SK-N-SH treated with all-trans-retinoic acid at 6 μM for 48 hours (cell line): ENCODE measurements around the gene KPNA6.
A peak's percentile ranks its signal among the peaks of the same experiment; 100 is the strongest.

Experiments
- ATAC-seq: fragments of 200-7000 bp; cut with Tn5 transposase; 3 replicates; pipeline ENCODE4 v1.9.1; 2020; ENCODE audit warnings: mild to moderate bottlenecking, moderate library complexity
- ARNTL ChIP-seq: fragments of 450-650 bp; formaldehyde crosslinking; IDR thresholded peaks from 2 replicates; pipeline ENCODE4 v1.5.0; 2020; ENCODE audit warnings: low read depth, mild to moderate bottlenecking, moderate library complexity, borderline replicate concordance
- BACH2 ChIP-seq: fragments of 250-450 bp; sonication (Bioruptor Pico); IDR thresholded peaks from 2 replicates; pipeline ENCODE4 v1.9.0; 2021; ENCODE audit warnings: mild to moderate bottlenecking, borderline replicate concordance
- ESRRG ChIP-seq: fragments of 250-450 bp; sonication (Bioruptor Pico); IDR thresholded peaks from 2 replicates; pipeline ENCODE4 v1.6.1; 2021; ENCODE audit warnings: mild to moderate bottlenecking
- GLIS3 ChIP-seq: fragments of 250-450 bp; sonication (Bioruptor Pico); IDR thresholded peaks from 2 replicates; pipeline ENCODE4 v1.5.0; 2020; ENCODE audit warnings: mild to moderate bottlenecking, moderate library complexity
- ISL1 ChIP-seq: fragments of 250-450 bp; sonication (Bioruptor Pico); IDR thresholded peaks from 2 replicates; pipeline ENCODE4 v2.1.2; 2022; ENCODE audit warnings: mild to moderate bottlenecking, moderate library complexity
- OSR1 ChIP-seq: fragments of 250-450 bp; sonication (Bioruptor Pico); IDR thresholded peaks from 2 replicates; pipeline ENCODE4 v1.8.0; 2022; ENCODE audit warnings: moderate library complexity, mild to moderate bottlenecking, inconsistent platforms
- PPARA ChIP-seq: fragments of 250-450 bp; sonication (Bioruptor Pico); IDR thresholded peaks from 2 replicates; pipeline ENCODE4 v1.5.0; 2020; ENCODE audit warnings: mild to moderate bottlenecking, borderline replicate concordance
- RARB ChIP-seq: fragments of 250-450 bp; sonication (Bioruptor Pico); IDR thresholded peaks from 2 replicates; pipeline ENCODE4 v1.8.0; 2021; ENCODE audit warnings: mild to moderate bottlenecking, moderate library complexity
- SNAI2 ChIP-seq: fragments of 250-450 bp; sonication (Bioruptor Pico); IDR thresholded peaks from 2 replicates; pipeline ENCODE4 v1.5.0; 2020; ENCODE audit warnings: mild to moderate bottlenecking, moderate library complexity
- TCF4 ChIP-seq: fragments of 250-450 bp; sonication (Bioruptor Pico); IDR thresholded peaks from 2 replicates; pipeline ENCODE4 v1.8.0; 2021; ENCODE audit warnings: mild to moderate bottlenecking, moderate library complexity, borderline replicate concordance
- TOX ChIP-seq: fragments of 250-450 bp; sonication (Bioruptor Pico); IDR thresholded peaks from 2 replicates; pipeline ENCODE4 v1.8.0; 2021; ENCODE audit warnings: mild to moderate bottlenecking, moderate library complexity, borderline replicate concordance
- ZC3H10 ChIP-seq: fragments of 250-450 bp; sonication (Bioruptor Pico); IDR thresholded peaks from 2 replicates; pipeline ENCODE4 v1.5.1; 2021; ENCODE audit warnings: mild to moderate bottlenecking, moderate library complexity
- ZFP3 ChIP-seq: fragments of 250-450 bp; sonication (Bioruptor Pico); IDR thresholded peaks from 2 replicates; pipeline ENCODE4 v1.5.0; 2020; ENCODE audit warnings: mild to moderate bottlenecking, moderate library complexity
- ZFP30 ChIP-seq: fragments of 450-650 bp; formaldehyde crosslinking; IDR thresholded peaks from 2 replicates; pipeline ENCODE4 v1.5.0; 2022; ENCODE audit warnings: mild to moderate bottlenecking, moderate library complexity
- ZNF565 ChIP-seq: fragments of 450-650 bp; formaldehyde crosslinking; conservative IDR thresholded peaks from 2 replicates; pipeline ENCODE4 v1.5.0; 2020; ENCODE audit warnings: low read depth, mild to moderate bottlenecking, moderate library complexity
- ZNF70 ChIP-seq: fragments of 450-650 bp; formaldehyde crosslinking; IDR thresholded peaks from 2 replicates; pipeline ENCODE4 v1.5.0; 2020; ENCODE audit warnings: mild to moderate bottlenecking, moderate library complexity
- TF ChIP-seq, protein P1 (sequence below): fragments of 250-450 bp; sonication (Bioruptor Pico); IDR thresholded peaks from 2 replicates; pipeline ENCODE4 v1.8.0; 2020; ENCODE audit warnings: mild to moderate bottlenecking, moderate library complexity, borderline replicate concordance
- TF ChIP-seq, protein P2 (sequence below): fragments of 250-450 bp; sonication (Bioruptor Pico); IDR thresholded peaks from 2 replicates; pipeline ENCODE4 v1.5.1; 2020; ENCODE audit warnings: low read depth, mild to moderate bottlenecking, moderate library complexity
- TF ChIP-seq, protein P3 (sequence below): fragments of 250-450 bp; sonication (Bioruptor Pico); IDR thresholded peaks from 2 replicates; pipeline ENCODE4 v1.5.0; 2020; ENCODE audit warnings: mild to moderate bottlenecking, moderate library complexity
- TF ChIP-seq, protein P4 (sequence below): fragments of 250-450 bp; sonication (Bioruptor Pico); IDR thresholded peaks from 2 replicates; pipeline ENCODE4 v1.5.1; 2021; ENCODE audit warnings: mild to moderate bottlenecking, moderate library complexity

The KPNA6 gene

DNA sequence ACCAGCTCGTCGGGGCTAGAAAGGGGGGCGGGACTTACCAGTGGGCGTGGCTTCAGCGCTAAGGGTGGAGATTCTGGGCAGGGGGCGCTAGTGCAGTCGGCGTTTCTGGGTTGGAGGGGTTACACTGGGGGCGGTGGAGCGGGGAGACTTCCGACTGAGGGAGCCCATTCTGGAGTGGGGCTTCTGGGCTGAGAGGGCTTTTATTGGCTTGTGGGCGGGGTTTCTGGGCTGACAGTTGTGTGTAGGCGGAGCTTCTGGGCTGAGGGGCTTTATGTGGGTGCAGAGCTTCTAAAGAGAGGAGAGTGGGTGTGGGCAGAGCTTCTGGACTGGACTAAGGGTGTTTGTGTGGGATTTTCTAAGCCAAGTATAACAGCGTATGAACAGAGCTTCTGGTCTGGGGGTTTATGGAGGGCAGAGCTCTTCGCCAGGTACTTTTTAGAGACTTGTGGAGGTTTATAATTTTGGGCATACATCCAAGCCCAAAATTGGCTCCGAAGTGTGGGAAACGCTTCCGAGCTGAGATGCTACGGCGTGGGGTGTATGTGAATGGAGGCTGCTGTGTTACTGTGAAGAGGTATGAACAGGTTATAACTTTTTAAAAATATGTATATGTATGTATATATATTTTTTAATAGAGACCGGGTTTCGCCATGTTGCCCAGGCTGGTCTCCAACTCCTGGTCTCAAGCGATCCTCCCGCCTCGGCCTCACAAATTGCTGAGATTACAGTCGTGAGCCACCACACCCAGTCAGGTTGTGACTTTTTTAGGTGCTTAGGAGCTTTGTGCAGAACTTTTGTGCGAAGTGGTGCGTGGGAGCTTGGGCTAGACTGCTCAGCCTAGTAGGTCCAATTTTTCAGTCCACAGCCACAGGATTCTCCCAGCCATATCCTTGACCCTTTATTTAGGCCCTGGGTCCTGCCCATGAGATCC is 34.3 kb upstream of the KPNA6 start:
- TF ChIP-seq, protein P1, sequence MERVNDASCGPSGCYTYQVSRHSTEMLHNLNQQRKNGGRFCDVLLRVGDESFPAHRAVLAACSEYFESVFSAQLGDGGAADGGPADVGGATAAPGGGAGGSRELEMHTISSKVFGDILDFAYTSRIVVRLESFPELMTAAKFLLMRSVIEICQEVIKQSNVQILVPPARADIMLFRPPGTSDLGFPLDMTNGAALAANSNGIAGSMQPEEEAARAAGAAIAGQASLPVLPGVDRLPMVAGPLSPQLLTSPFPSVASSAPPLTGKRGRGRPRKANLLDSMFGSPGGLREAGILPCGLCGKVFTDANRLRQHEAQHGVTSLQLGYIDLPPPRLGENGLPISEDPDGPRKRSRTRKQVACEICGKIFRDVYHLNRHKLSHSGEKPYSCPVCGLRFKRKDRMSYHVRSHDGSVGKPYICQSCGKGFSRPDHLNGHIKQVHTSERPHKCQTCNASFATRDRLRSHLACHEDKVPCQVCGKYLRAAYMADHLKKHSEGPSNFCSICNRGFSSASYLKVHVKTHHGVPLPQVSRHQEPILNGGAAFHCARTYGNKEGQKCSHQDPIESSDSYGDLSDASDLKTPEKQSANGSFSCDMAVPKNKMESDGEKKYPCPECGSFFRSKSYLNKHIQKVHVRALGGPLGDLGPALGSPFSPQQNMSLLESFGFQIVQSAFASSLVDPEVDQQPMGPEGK (CRISPR knock-in tag): peak; percentile 78; the same call in 1 of the 2 replicates
- TF ChIP-seq TOX (CRISPR knock-in tag): no peak
- ATAC-seq: peak; percentile 38

DNA sequence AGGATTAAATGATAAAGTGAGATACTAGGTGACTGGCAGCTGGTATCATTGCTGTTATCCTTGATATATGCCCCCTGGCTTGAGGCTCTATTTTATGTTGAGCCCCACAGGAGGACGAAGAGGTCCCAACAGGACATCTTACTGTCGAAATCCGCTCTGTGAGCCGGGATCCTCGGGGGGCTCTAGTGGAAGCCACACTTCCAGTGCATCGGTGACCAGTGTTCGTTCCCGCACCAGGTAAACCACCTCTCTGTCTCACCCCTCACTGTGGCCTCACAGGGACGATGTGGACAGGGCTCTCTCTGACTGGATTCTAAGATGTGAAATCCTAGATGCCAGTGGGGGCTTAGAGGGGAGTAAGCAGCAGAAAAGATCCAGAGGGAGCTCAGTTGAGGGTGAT is 33.0 kb upstream of the KPNA6 start:
- no peak for TF ChIP-seq ARNTL (CRISPR knock-in tag)
- no peak for TF ChIP-seq OSR1 (CRISPR knock-in tag)
- TF ChIP-seq ISL1 (CRISPR knock-in tag): no peak
- TF ChIP-seq, protein P2, sequence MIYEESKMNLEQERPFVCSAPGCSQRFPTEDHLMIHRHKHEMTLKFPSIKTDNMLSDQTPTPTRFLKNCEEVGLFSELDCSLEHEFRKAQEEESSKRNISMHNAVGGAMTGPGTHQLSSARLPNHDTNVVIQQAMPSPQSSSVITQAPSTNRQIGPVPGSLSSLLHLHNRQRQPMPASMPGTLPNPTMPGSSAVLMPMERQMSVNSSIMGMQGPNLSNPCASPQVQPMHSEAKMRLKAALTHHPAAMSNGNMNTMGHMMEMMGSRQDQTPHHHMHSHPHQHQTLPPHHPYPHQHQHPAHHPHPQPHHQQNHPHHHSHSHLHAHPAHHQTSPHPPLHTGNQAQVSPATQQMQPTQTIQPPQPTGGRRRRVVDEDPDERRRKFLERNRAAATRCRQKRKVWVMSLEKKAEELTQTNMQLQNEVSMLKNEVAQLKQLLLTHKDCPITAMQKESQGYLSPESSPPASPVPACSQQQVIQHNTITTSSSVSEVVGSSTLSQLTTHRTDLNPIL (CRISPR knock-in tag): no peak
- TF ChIP-seq TOX (CRISPR knock-in tag): no peak
- TF ChIP-seq GLIS3 (CRISPR knock-in tag): no peak
- TF ChIP-seq BACH2 (CRISPR knock-in tag): no peak
- TF ChIP-seq ZFP3 (CRISPR knock-in tag): no peak
- TF ChIP-seq ZC3H10 (CRISPR knock-in tag): no peak
- TF ChIP-seq RARB (CRISPR knock-in tag): no peak
- TF ChIP-seq TCF4 (CRISPR knock-in tag): no peak
- TF ChIP-seq ESRRG (CRISPR knock-in tag): no peak
- TF ChIP-seq PPARA: no peak
- TF ChIP-seq, protein P3, sequence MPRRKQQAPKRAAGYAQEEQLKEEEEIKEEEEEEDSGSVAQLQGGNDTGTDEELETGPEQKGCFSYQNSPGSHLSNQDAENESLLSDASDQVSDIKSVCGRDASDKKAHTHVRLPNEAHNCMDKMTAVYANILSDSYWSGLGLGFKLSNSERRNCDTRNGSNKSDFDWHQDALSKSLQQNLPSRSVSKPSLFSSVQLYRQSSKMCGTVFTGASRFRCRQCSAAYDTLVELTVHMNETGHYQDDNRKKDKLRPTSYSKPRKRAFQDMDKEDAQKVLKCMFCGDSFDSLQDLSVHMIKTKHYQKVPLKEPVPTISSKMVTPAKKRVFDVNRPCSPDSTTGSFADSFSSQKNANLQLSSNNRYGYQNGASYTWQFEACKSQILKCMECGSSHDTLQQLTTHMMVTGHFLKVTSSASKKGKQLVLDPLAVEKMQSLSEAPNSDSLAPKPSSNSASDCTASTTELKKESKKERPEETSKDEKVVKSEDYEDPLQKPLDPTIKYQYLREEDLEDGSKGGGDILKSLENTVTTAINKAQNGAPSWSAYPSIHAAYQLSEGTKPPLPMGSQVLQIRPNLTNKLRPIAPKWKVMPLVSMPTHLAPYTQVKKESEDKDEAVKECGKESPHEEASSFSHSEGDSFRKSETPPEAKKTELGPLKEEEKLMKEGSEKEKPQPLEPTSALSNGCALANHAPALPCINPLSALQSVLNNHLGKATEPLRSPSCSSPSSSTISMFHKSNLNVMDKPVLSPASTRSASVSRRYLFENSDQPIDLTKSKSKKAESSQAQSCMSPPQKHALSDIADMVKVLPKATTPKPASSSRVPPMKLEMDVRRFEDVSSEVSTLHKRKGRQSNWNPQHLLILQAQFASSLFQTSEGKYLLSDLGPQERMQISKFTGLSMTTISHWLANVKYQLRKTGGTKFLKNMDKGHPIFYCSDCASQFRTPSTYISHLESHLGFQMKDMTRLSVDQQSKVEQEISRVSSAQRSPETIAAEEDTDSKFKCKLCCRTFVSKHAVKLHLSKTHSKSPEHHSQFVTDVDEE (CRISPR knock-in tag): no peak
- no peak for ATAC-seq

DNA sequence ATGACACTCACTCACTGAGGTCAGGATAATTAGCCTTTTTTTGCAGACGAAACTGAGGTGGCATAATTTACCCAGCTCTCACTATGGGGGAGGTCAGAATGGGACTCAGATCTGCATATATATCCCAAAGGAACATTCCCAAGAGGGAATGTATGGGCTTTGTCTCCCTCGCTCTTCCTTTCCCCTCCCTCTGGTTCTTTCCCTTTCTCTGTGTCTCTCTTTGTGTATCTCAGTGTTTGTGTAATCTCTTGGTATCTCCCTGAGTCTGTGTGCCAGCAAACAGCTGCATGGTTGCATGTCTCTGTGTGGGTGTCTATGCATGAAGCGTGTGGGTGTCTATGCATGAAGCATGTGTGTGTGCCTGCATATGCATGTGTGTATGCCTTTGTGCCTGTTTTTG is 30.4 kb upstream of the KPNA6 start:
- no peak for TF ChIP-seq PPARA
- TF ChIP-seq, protein P2 (CRISPR knock-in tag): no peak
- ATAC-seq: no peak

DNA sequence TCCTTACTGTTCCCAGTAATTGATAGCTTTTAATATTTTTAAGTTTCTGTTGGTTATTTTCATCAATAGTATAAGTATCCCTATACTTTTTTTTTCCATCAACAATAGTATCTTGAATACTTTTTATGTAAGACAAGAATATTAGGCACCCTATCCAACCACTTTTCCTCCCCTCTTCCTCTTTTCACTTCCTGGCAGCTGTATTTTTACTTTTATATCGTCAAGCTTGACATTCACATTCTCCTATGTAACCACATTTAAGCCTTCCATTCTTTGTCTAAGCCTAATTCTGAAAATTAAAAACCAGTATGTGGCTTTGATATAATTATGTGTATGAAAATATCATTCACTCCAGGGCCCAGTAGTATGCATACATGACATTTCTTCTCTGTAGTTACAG is 25.8 kb upstream of the KPNA6 start:
- ATAC-seq: no peak
- no peak for TF ChIP-seq ARNTL (CRISPR knock-in tag)
- no peak for TF ChIP-seq ISL1 (CRISPR knock-in tag)
- no peak for TF ChIP-seq ZFP3 (CRISPR knock-in tag)
- TF ChIP-seq, protein P4, sequence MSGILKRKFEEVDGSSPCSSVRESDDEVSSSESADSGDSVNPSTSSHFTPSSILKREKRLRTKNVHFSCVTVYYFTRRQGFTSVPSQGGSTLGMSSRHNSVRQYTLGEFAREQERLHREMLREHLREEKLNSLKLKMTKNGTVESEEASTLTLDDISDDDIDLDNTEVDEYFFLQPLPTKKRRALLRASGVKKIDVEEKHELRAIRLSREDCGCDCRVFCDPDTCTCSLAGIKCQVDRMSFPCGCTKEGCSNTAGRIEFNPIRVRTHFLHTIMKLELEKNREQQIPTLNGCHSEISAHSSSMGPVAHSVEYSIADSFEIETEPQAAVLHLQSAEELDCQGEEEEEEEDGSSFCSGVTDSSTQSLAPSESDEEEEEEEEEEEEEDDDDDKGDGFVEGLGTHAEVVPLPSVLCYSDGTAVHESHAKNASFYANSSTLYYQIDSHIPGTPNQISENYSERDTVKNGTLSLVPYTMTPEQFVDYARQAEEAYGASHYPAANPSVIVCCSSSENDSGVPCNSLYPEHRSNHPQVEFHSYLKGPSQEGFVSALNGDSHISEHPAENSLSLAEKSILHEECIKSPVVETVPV: no peak
- TF ChIP-seq PPARA: no peak
- TF ChIP-seq, protein P3 (CRISPR knock-in tag): no peak
- no peak for TF ChIP-seq ZNF565 (CRISPR knock-in tag)
- TF ChIP-seq OSR1 (CRISPR knock-in tag): no peak
- no peak for TF ChIP-seq SNAI2 (CRISPR knock-in tag)
- TF ChIP-seq ZC3H10 (CRISPR knock-in tag): no peak
- TF ChIP-seq ESRRG (CRISPR knock-in tag): no peak
- TF ChIP-seq TOX (CRISPR knock-in tag): no peak
- TF ChIP-seq ZNF70 (CRISPR knock-in tag): no peak
- TF ChIP-seq ZFP30 (CRISPR knock-in tag): no peak
- TF ChIP-seq, protein P1 (CRISPR knock-in tag): no peak
